GM18867 (cell line): ENCODE results near the gene PSMA7.
"Not testable (repeated sequence)": the region's sequence is repeated elsewhere in the genome, so short reads cannot be mapped to it uniquely, and the experiment has no call there.

Source experiments
- ATAC-seq: cut with Tn5 transposase; IDR thresholded peaks from one replicate; pipeline ENCODE4 v1.9.1; 2021; ENCODE audit warnings: mild to moderate bottlenecking, moderate library complexity; ENCODE audit not compliant: unreplicated experiment

PSMA7 gene

GRCh38 chr20:62121776-62122653 lies 21.2 kb downstream of the PSMA7 start, which contains the start of gene LSM14B:
LSM14B (plus strand) TSS chr20:62122475; CDS start chr20:62122667, 192 bp downstream.
- peak; percentile 78 for ATAC-seq

- peak; percentile 19 for ATAC-seq
Observed at GRCh38 chr20:62120990-62121775, 22.0 kb downstream of the PSMA7 start.

- ATAC-seq, result no peak
Observed at GRCh38 chr20:62120365-62120762, 22.8 kb downstream of the PSMA7 start.

GRCh38 chr20:62119591-62120364 lies 23.4 kb downstream of the PSMA7 start:
- ATAC-seq, result no peak

GRCh38 chr20:62119115-62119514 lies 24.1 kb downstream of the PSMA7 start:
- no peak for ATAC-seq

- ATAC-seq, result no peak
Observed at GRCh38 chr20:62118113-62119043, 24.8 kb downstream of the PSMA7 start.

- no peak for ATAC-seq
Observed at GRCh38 chr20:62117658-62118057, 25.5 kb downstream of the PSMA7 start.

GRCh38 chr20:62117362-62117646 lies 25.9 kb downstream of the PSMA7 start:
- ATAC-seq, result no peak

GRCh38 chr20:62116558-62117361 lies 26.4 kb downstream of the PSMA7 start:
- ATAC-seq, result no peak

- not testable (repeated sequence) for ATAC-seq
Observed at GRCh38 chr20:62115800-62116407, 27.3 kb downstream of the PSMA7 start.

- ATAC-seq, result no peak
Observed at GRCh38 chr20:62114894-62115293, 28.3 kb downstream of the PSMA7 start.

- no peak for ATAC-seq
Observed at GRCh38 chr20:62112368-62112767, 30.8 kb downstream of the PSMA7 start.

- ATAC-seq, result no peak
Observed at GRCh38 chr20:62111148-62111547, 32.0 kb downstream of the PSMA7 start.

GRCh38 chr20:62105592-62105991 lies 37.6 kb downstream of the PSMA7 start:
- no peak for ATAC-seq

- no peak for ATAC-seq
Observed at GRCh38 chr20:62104791-62105345, 38.3 kb downstream of the PSMA7 start.

GRCh38 chr20:62104234-62104789 lies 38.9 kb downstream of the PSMA7 start:
- no peak for ATAC-seq

GRCh38 chr20:62103508-62104233 lies 39.5 kb downstream of the PSMA7 start:
- ATAC-seq, result no peak

GRCh38 chr20:62101078-62101477 lies 42.1 kb downstream of the PSMA7 start:
- no peak for ATAC-seq
